A549 treated with Hydrocortisone at 1 μM for 4 hours (cell line): ENCODE results near the gene KIR3DL2. TPM values are rescaled to one million over a fixed set of nuclear protein-coding genes. Genes with fewer than 3 reads are reported as not detected.

Experiments
- total RNA-seq: library from RNA; stranded (reverse); fragments of 200-300 nt; extraction: Qiagen RNA extraction; gene quantifications from 5 replicates; pipeline ENCODE4 v1.2.3, GENCODE V29; 2022

Gene KIR3DL2
- 0.06 TPM in 1 of 5 replicates, not detected in the others for total RNA-seq

DNA sequence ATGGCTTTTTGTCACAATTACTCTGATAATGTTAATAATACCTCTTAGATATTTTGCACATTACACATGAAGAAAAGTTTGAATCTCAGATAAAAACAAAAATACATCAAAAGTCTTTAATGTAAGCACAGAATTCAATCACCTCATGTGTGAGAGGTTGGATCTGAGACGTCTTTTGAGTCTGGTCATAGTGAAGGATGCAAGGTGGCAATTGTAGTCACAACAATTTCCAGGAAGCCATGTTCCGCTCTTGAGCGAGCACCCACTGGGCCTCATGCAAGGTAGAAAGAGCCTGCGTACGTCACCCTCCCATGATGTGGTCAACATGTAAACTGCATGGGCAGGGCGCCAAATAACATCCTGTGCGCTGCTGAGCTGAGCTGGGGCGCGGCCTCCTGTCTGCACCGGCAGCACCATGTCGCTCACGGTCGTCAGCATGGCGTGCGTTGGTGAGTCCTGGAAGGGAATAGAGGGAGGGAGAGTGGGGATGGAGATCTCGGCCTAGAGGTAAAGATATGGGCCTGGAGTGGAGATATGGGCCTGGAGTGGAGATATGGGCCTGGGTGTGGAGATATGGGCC is at the start of gene KIR3DL2:
Gene KIR3DL2, plus strand, starts transcription at position 383 of the 580 bp plus-strand sequence. Its CDS starts 33 bp downstream, at position 416.

DNA sequence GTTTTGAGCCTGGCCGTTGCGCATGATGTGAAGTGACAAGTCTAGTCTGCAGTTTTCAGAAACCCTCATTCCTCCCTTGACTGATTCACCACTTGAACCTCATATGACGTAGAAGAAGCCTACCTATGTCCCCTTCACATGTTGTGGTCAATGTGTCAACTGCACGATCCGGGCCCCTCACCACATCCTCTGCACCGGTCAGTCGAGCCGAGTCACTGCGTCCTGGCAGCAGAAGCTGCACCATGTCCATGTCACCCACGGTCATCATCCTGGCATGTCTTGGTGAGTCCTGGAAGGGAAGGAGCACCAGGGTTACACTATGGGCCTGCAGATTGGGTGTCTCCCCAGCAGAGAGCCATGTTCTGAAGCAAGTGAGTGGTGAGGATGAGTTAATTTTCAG is 46.8 kb upstream of the KIR3DL2 start, which contains the start of gene KIR2DL4:
Gene KIR2DL4, plus strand, starts transcription at position 201 of the 400 bp plus-strand sequence. Its CDS starts 42 bp downstream, at position 243.

GRCh38 chr19:54816251-54816650 is 34.0 kb upstream of the KIR3DL2 start, which contains the start of gene KIR3DL1:
KIR3DL1 (plus strand) TSS chr19:54816468.

DNA sequence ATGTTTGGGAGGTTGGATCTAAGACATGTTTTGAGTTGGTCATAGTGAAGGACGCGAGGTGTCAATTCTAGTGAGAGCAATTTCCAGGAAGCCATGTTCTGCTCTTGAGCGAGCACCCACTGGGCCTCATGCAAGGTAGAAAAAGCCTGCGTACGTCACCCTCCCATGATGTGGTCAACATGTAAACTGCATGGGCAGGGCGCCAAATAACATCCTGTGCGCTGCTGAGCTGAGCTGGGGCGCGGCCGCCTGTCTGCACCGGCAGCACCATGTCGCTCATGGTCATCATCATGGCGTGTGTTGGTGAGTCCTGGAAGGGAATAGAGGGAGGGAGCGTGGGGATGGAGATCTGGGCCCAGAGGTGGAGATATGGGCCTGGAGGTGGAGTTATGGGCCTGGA is 17.7 kb upstream of the KIR3DL2 start, which contains the start of gene KIR2DS4:
Gene KIR2DS4, plus strand, starts transcription at position 181 of the 400 bp plus-strand sequence.

DNA sequence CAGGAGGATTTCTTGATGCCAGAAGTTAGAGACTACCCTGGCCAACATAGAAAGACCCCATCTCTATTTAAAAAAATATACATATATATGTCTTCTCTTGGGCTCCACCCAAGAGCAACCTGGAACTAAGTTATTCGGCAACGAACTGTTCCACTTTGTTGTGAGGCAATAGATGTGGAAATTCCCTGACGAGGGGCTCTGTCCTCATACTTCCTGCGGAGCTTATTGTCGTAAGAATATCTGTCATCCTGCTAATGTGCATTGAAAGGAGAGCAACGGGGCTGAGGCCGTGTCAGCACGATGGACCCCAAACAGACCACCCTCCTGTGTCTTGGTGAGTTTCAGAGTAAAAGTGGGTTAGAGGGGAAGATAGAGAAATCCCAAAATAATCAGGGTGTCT is 23.7 kb downstream of the KIR3DL2 start, which contains the start of gene FCAR:
Gene FCAR, plus strand, starts transcription at position 246 of the 400 bp plus-strand sequence. Its CDS starts 55 bp downstream, at position 301.

DNA sequence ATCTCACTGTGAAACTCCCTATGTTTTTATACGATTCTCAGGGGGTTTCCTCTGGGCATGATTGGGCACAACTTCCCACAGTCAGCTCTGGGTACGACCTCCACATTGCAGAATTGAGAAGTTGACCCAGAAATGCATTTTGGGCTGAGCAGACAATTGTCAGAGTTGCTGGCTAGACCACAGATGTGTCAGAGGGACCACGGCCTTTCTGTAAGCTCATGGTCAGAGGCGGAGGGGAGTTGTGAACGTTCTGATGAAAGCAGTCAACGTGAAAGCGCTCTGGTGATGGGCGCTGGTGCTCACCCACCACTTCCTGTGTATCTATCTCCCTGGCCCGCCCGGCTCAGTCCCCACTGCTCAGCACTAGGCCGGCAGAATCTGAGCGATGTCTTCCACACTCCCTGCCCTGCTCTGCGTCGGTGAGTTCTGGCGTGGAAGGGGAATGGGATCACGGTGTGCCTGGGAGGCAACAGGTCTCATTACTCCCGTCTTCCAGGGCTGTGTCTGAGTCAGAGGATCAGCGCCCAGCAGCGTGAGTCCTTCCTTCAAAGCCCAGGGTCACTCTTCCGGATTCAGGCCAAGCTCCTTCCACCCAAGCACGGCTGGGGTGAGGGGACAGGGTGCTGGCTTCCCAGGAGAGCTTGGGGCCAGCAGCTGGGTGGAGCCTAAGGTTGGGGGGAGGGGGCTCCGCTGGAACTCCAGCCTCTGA is 55.7 kb downstream of the KIR3DL2 start, which contains the start of gene NCR1:
Gene NCR1, plus strand, starts transcription at position 346 of the 709 bp plus-strand sequence. Its CDS starts 40 bp downstream, at position 386.

Other genes with a start within 250 kb of the KIR3DL2 start
- 0.02 TPM in 1 of 5 replicates, not detected in the others for gene LILRB1, start 220.0 kb upstream of the KIR3DL2 start, total RNA-seq
- gene LILRB4, start 187.5 kb upstream of the KIR3DL2 start, total RNA-seq: not detected in 5 replicates
- gene KIR3DL3, start 126.0 kb upstream of the KIR3DL2 start, total RNA-seq: not detected in 5 replicates
- not detected in 5 replicates for gene KIR2DL3, start 111.9 kb upstream of the KIR3DL2 start, total RNA-seq
- gene KIR2DL1, start 80.7 kb upstream of the KIR3DL2 start, total RNA-seq: 0.05 TPM in 1 of 5 replicates, not detected in the others
- gene KIR2DL4, start 46.8 kb upstream of the KIR3DL2 start, total RNA-seq: not detected in 5 replicates
- not detected in 5 replicates for gene KIR3DL1, start 34.0 kb upstream of the KIR3DL2 start, total RNA-seq
- not detected in 5 replicates for gene KIR2DS4, start 17.8 kb upstream of the KIR3DL2 start, total RNA-seq
- not detected in 5 replicates for gene FCAR, start 23.8 kb downstream of the KIR3DL2 start, total RNA-seq
- gene NCR1, start 55.7 kb downstream of the KIR3DL2 start, total RNA-seq: not detected in 5 replicates
- 0.05 to 0.08 TPM in 2 of 5 replicates, not detected in the others for gene NLRP7, start 97.1 kb downstream of the KIR3DL2 start, total RNA-seq
- gene NLRP2, start 115.9 kb downstream of the KIR3DL2 start, total RNA-seq: 22.4 to 29.0 TPM (median 25.9 TPM) in 5 replicates
- gene GP6, start 187.8 kb downstream of the KIR3DL2 start, total RNA-seq: 0.08 to 0.21 TPM (median 0.16 TPM) in 5 replicates
- 19.5 to 20.9 TPM (median 20.3 TPM) in 5 replicates for gene RDH13, start 212.7 kb downstream of the KIR3DL2 start, total RNA-seq
- 3.6 to 6.4 TPM (median 5.4 TPM) in 5 replicates for gene EPS8L1, start 225.4 kb downstream of the KIR3DL2 start, total RNA-seq